ENCODE results near the gene ABHD10. TPM values are rescaled to one million over a fixed set of nuclear protein-coding genes. Genes with fewer than 3 reads are reported as not detected.

The ABHD10 gene
- total RNA-seq, 6 donors from 2014 or later, result 3.2 to 26.4 (median 18.1) TPM

DNA sequence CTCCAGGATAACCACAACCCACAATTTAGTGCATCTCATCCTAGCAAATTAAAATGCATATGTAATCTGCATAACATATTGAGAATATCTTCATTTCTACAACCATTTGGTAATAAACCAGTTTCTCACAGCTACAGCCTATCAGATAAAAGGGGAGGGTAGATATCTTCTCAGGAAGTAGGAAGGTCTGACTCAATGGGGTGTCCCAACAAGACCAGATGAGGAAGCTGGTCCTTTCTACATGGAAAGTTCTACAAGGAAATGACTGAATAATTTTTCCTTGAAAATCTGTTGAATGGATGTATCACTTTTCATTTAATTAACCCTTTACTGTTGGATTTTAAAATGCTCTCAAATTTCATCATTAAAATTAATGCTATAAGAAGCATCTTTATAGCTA is 38.3 kb downstream of the ABHD10 start:
- no peaks in the 10 kb centered on the region for H3K36me3 ChIP-seq
- no peak overlapping the region for H3K4me3 ChIP-seq
- H3K9me3 ChIP-seq, result no peaks in the 10 kb centered on the region
- no peak overlapping the region for H3K27ac ChIP-seq
- no peak for DNase-seq
- H3K27me3 ChIP-seq, result no peaks in the 10 kb centered on the region
- ATAC-seq (ENCODE audit: low FRiP score in 2 of 2), result no peak
- TF ChIP-seq POLR2A (IDR thresholded peaks at IDR 0.05) (no peak), EP300 (IDR thresholded peaks at IDR 0.05) (no peak), POLR2AphosphoS5 (IDR thresholded peaks at IDR 0.05) (no peak)
- TF ChIP-seq, protein P1, sequence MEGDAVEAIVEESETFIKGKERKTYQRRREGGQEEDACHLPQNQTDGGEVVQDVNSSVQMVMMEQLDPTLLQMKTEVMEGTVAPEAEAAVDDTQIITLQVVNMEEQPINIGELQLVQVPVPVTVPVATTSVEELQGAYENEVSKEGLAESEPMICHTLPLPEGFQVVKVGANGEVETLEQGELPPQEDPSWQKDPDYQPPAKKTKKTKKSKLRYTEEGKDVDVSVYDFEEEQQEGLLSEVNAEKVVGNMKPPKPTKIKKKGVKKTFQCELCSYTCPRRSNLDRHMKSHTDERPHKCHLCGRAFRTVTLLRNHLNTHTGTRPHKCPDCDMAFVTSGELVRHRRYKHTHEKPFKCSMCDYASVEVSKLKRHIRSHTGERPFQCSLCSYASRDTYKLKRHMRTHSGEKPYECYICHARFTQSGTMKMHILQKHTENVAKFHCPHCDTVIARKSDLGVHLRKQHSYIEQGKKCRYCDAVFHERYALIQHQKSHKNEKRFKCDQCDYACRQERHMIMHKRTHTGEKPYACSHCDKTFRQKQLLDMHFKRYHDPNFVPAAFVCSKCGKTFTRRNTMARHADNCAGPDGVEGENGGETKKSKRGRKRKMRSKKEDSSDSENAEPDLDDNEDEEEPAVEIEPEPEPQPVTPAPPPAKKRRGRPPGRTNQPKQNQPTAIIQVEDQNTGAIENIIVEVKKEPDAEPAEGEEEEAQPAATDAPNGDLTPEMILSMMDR (IDR thresholded peaks at IDR 0.05), result no peak
- H3K4me1 ChIP-seq, result peaks cover 0 to 15% (median 7%) of the 10 kb centered on the region in 4 donors

DNA sequence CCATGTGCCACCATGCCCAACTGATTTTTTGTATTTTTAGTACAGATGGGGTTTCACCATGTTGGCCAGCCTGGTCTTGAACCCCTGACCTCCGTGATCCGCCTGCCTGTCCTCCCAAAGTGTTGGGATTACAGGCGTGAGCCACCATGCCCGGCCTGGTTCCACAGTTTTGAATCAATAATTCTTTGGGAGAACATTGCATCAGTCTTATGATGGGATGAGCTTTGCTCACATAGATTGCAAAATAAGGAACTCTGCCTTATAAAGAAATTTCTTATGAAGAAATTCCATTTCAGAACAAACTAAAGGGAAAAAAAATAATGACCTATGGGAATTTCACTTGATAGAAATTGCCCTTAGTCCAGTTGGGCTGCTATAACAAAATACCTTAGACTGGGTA is 39.9 kb downstream of the ABHD10 start:
- Histone ChIP-seq H3K4me3 (no peak overlapping the region), H3K27me3 (no peaks in the 10 kb centered on the region), H3K36me3 (no peaks in the 10 kb centered on the region), H3K4me1 (peaks cover 0 to 3% (median 0%) of the 10 kb centered on the region in 4 donors), H3K27ac (no peak overlapping the region), H3K9me3 (no peaks in the 10 kb centered on the region)
- no peak for DNase-seq
- 93 to 98% methylated on average over 4 of the region's 4 CpGs for WGBS, 2 donors
- no peak for ATAC-seq (ENCODE audit: low FRiP score in 2 of 2)
- TF ChIP-seq EP300 (IDR thresholded peaks at IDR 0.05) (no peak), POLR2A (IDR thresholded peaks at IDR 0.05) (no peak), POLR2AphosphoS5 (IDR thresholded peaks at IDR 0.05) (no peak)
- TF ChIP-seq, protein P1 (IDR thresholded peaks at IDR 0.05), result no peak

DNA sequence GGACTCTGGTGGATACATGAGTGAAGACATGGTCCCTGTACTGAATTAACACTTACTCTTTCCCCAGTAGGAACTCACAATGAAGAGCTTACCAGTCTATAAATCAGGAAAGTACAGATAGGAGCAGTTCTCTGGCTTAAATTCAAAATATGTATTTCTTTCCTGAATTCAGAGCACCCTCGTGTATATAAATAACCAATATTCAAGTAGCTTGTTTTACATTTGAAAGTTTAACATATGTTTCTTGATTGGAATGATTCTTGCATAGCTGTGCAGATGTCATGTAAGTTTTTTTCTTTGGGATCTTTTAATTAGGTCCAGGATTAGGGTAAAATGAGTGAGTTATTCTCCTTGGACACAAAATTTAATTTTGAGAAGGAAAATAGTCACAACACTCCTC is 40.9 kb downstream of the ABHD10 start:
- no peaks in the 10 kb centered on the region for H3K4me1 ChIP-seq
- no peak overlapping the region for H3K4me3 ChIP-seq
- ATAC-seq (ENCODE audit: low FRiP score in 2 of 2), result no peak
- TF ChIP-seq POLR2A (IDR thresholded peaks at IDR 0.05), result no peak
- TF ChIP-seq POLR2AphosphoS5 (IDR thresholded peaks at IDR 0.05), result no peak
- TF ChIP-seq EP300 (IDR thresholded peaks at IDR 0.05), result no peak
- TF ChIP-seq, protein P1 (IDR thresholded peaks at IDR 0.05), result no peak
- no peaks in the 10 kb centered on the region for H3K27me3 ChIP-seq
- 71 to 83% methylated on average over 1 of the region's 1 CpG for WGBS, 2 donors
- H3K9me3 ChIP-seq, result no peaks in the 10 kb centered on the region
- DNase-seq, result no peak
- H3K27ac ChIP-seq, result no peak overlapping the region
- H3K36me3 ChIP-seq, result no peaks in the 10 kb centered on the region

DNA sequence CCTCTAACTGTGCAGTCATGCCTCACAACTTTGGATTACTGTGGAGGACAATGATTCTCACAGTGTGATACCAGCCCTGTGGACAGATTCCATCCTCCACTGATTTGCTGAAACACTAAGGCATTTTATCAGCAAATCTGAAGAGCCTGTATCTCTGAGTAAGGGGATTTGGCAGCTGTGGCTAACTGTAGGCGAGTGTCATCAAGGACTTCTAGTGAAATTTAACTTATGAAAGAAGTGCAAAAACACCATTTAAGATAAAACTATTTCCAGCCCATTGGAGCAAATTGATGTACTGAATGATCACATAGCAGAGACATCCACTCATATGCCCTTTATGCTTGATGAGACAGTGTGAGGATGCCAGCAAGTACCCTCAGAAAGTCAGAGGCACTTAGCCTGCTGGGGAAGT is 41.9 kb downstream of the ABHD10 start:
- H3K27ac ChIP-seq, result no peak overlapping the region
- no peak for ATAC-seq (ENCODE audit: low FRiP score in 2 of 2)
- 82 to 100% methylated on average over 1 of the region's 1 CpG for WGBS, 2 donors
- no peaks in the 10 kb centered on the region for H3K36me3 ChIP-seq
- H3K9me3 ChIP-seq, result no peaks in the 10 kb centered on the region
- no peaks in the 10 kb centered on the region for H3K4me1 ChIP-seq
- TF ChIP-seq, protein P1 (IDR thresholded peaks at IDR 0.05), result no peak
- TF ChIP-seq EP300 (IDR thresholded peaks at IDR 0.05), result no peak
- TF ChIP-seq POLR2A (IDR thresholded peaks at IDR 0.05), result no peak
- TF ChIP-seq POLR2AphosphoS5 (IDR thresholded peaks at IDR 0.05), result no peak
- no peaks in the 10 kb centered on the region for H3K27me3 ChIP-seq
- DNase-seq, result no peak
- H3K4me3 ChIP-seq, result no peak overlapping the region

DNA sequence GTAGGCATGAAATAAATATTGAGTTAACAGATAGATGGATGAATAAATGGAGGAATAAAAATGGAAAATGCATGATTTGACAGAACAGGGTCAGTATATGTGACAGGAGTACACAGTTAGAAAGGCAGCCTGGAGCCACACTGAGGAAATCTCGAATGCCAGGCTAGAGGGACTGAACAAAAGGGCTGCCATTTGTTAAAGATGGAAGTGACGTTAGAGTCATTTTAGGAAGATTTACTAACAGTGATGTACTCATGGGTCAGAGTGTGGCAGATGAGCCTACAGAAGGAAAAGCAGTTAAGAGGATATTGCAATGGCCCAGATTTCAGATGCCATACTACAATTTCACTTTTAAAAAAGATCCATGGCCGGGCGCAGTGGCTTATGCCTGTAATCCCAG is 48.3 kb downstream of the ABHD10 start:
- no peak for ATAC-seq (ENCODE audit: low FRiP score in 2 of 2)
- WGBS, 2 donors, result 90 to 91% methylated on average over 4 of the region's 4 CpGs

More for the DNA sequence above, 48.3 kb downstream of the ABHD10 start:
- TF ChIP-seq POLR2A (IDR thresholded peaks at IDR 0.05) (no peak), POLR2AphosphoS5 (IDR thresholded peaks at IDR 0.05) (no peak), EP300 (IDR thresholded peaks at IDR 0.05) (no peak)
- no peak for DNase-seq
- Histone ChIP-seq H3K9me3 (no peaks in the 10 kb centered on the region), H3K4me1 (no peaks in the 10 kb centered on the region), H3K4me3 (no peak overlapping the region), H3K27ac (no peak overlapping the region), H3K36me3 (no peaks in the 10 kb centered on the region), H3K27me3 (no peaks in the 10 kb centered on the region)

Data from upper lobe of left lung (tissue), 6 donors.